HepG2 (cell line): Measurements from ENCODE around the gene AP2A2. TPM values are rescaled to one million over a fixed set of nuclear protein-coding genes. Genes with fewer than 3 reads are reported as not detected.
A peak's percentile ranks its signal among the peaks of the same experiment; 100 is the strongest.

Experiments used
- HNRNPL ChIP-seq: fragments of 200-400 bp; formaldehyde crosslinking; IDR thresholded peaks from 2 replicates; pipeline ENCODE4 v1.6.1; 2017; ENCODE audit warnings: mild to moderate bottlenecking, low read depth, low read length
- MLLT10 ChIP-seq: sonication (generic); formaldehyde crosslinking; IDR thresholded peaks from 2 replicates; pipeline ENCODE4 v1.4.0; 2020; ENCODE audit warnings: missing genetic modification reagents
- MYPOP ChIP-seq: sonication (generic); formaldehyde crosslinking; IDR thresholded peaks from 2 replicates; pipeline ENCODE4 v1.8.1; 2023; ENCODE audit warnings: mild to moderate bottlenecking, moderate library complexity, missing genetic modification reagents
- PAXIP1 ChIP-seq: sonication (generic); formaldehyde crosslinking; conservative IDR thresholded peaks from 2 replicates; pipeline ENCODE4 v1.4.0; 2020; ENCODE audit warnings: mild to moderate bottlenecking, missing genetic modification reagents, moderate library complexity
- SMARCC2 ChIP-seq: fragments of 450-650 bp; IDR thresholded peaks from 2 replicates; pipeline ENCODE4 v1.6.1; 2017; ENCODE audit warnings: antibody characterized with exemption, mild to moderate bottlenecking
- TBX2 ChIP-seq: sonication (generic); formaldehyde crosslinking; IDR thresholded peaks from 2 replicates; pipeline ENCODE4 v1.5.0; 2020; ENCODE audit warnings: missing genetic modification reagents, mild to moderate bottlenecking, borderline replicate concordance
- ZNF660 ChIP-seq: sonication (generic); formaldehyde crosslinking; IDR thresholded peaks from 2 replicates; pipeline ENCODE4 v1.5.1; 2020; ENCODE audit warnings: mild to moderate bottlenecking, low read depth, missing genetic modification reagents, borderline replicate concordance
- ZNF687 ChIP-seq: sonication (generic); formaldehyde crosslinking; IDR thresholded peaks from 2 replicates; pipeline ENCODE4 v1.5.1; 2020; ENCODE audit warnings: mild to moderate bottlenecking, missing genetic modification reagents, moderate library complexity
- ZNF772 ChIP-seq: sonication (generic); formaldehyde crosslinking; IDR thresholded peaks from 2 replicates; pipeline ENCODE4 v1.5.0; 2020; ENCODE audit warnings: mild to moderate bottlenecking, missing genetic modification reagents
- polyA plus RNA-seq, 8 experiments: library from polyadenylated mRNA; depleted of rRNA in 3 of 8; stranded (reverse) in 7 of 8; unstranded in 1 of 8; fragments of >200 nt; fragmentation: Illumina TruSeq in 4 of 8; extraction: Trizol in 4 of 8; gene quantifications; 2 replicates each; pipeline versions ENCODE4 v1.2.1 to v1.2.3, GENCODE V29; 2011 to 2016; ENCODE audit warnings: low read depth in 4 of 8, missing spikeins in 1 of 8, mixed read lengths in 1 of 8; ENCODE audit not compliant: insufficient read depth in 1 of 8
- total RNA-seq, 5 experiments: library from RNA; depleted of rRNA; stranded (reverse); fragments of >200 nt; fragmentation: Illumina TruSeq; extraction: Trizol; gene quantifications; 2 replicates each; pipeline ENCODE4 v1.2.3, GENCODE V29; 2016; ENCODE audit warnings: low read depth in 1 of 5
- TF ChIP-seq, protein P1 (sequence below): sonication (generic); formaldehyde crosslinking; IDR thresholded peaks from 2 replicates; pipeline ENCODE4 v1.5.0; 2020; ENCODE audit warnings: mild to moderate bottlenecking, missing genetic modification reagents, borderline replicate concordance
- TF ChIP-seq, protein P2 (sequence below): sonication (generic); formaldehyde crosslinking; IDR thresholded peaks from 2 replicates; pipeline ENCODE4 v1.4.0; 2020; ENCODE audit warnings: mild to moderate bottlenecking, missing genetic modification reagents
- TF ChIP-seq, protein P3 (sequence below): IDR thresholded peaks from 2 replicates; pipeline ENCODE4 v1.6.1; 2016; ENCODE audit warnings: low read depth, control low read depth

The AP2A2 gene
- total and polyA plus RNA-seq, 2 of the 13 experiments (the other 11 are each of a cell fraction or from before 2014, with no cell fraction given): 25.7 to 75.7 TPM

DNA sequence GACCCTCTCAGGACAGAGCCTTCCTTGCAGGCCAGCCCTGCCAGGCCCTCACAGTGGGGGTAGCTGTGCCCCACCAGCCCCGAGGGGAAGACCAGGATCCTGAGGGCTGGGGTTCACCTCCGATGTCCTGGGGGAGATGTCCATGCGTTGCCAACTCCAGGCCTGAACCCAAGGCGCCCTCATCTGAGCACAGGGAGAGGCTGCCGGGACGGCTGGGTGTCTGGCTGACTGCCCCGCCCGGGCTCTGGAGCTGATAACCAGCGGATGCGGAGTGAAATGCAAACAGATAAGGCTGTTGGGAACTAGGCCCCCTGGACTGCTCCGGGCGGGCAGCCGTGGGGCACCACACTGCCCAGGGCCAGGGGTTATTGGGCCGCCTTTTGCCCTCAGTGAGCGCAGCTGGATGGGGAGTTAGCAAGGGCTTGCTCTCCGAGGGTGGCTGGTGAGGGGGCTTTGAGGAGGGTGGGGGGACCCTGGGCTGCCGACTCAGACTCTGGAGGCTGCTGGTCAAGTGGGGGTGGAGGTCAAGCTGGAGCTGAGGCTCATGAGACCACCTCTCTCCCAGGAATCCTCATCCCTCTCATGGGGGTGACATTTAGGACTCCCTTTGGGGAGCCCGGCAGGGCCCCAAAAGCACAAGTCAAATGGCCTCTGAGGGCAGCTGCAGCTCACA, 116.4 kb downstream of the AP2A2 start (continued):
- no peak for TF ChIP-seq MYPOP (CRISPR knock-in tag)
- TF ChIP-seq MLLT10 (CRISPR knock-in tag): no peak
- no peak for TF ChIP-seq ZNF660 (CRISPR knock-in tag)
- TF ChIP-seq SMARCC2: no peak
- peak; percentile 31; the same call in 1 of the 2 replicates for TF ChIP-seq ZNF687 (CRISPR knock-in tag)
- TF ChIP-seq, protein P1, sequence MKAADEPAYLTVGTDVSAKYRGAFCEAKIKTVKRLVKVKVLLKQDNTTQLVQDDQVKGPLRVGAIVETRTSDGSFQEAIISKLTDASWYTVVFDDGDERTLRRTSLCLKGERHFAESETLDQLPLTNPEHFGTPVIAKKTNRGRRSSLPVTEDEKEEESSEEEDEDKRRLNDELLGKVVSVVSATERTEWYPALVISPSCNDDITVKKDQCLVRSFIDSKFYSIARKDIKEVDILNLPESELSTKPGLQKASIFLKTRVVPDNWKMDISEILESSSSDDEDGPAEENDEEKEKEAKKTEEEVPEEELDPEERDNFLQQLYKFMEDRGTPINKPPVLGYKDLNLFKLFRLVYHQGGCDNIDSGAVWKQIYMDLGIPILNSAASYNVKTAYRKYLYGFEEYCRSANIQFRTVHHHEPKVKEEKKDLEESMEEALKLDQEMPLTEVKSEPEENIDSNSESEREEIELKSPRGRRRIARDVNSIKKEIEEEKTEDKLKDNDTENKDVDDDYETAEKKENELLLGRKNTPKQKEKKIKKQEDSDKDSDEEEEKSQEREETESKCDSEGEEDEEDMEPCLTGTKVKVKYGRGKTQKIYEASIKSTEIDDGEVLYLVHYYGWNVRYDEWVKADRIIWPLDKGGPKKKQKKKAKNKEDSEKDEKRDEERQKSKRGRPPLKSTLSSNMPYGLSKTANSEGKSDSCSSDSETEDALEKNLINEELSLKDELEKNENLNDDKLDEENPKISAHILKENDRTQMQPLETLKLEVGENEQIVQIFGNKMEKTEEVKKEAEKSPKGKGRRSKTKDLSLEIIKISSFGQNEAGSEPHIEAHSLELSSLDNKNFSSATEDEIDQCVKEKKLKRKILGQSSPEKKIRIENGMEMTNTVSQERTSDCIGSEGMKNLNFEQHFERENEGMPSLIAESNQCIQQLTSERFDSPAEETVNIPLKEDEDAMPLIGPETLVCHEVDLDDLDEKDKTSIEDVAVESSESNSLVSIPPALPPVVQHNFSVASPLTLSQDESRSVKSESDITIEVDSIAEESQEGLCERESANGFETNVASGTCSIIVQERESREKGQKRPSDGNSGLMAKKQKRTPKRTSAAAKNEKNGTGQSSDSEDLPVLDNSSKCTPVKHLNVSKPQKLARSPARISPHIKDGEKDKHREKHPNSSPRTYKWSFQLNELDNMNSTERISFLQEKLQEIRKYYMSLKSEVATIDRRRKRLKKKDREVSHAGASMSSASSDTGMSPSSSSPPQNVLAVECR (CRISPR knock-in tag): no peak
- TF ChIP-seq HNRNPL: peak; percentile 96
- TF ChIP-seq ZNF772 (CRISPR knock-in tag): no peak
- no peak for TF ChIP-seq TBX2 (CRISPR knock-in tag)
- TF ChIP-seq, protein P2, sequence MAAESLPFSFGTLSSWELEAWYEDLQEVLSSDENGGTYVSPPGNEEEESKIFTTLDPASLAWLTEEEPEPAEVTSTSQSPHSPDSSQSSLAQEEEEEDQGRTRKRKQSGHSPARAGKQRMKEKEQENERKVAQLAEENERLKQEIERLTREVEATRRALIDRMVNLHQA (CRISPR knock-in tag): no peak
- TF ChIP-seq, protein P3, sequence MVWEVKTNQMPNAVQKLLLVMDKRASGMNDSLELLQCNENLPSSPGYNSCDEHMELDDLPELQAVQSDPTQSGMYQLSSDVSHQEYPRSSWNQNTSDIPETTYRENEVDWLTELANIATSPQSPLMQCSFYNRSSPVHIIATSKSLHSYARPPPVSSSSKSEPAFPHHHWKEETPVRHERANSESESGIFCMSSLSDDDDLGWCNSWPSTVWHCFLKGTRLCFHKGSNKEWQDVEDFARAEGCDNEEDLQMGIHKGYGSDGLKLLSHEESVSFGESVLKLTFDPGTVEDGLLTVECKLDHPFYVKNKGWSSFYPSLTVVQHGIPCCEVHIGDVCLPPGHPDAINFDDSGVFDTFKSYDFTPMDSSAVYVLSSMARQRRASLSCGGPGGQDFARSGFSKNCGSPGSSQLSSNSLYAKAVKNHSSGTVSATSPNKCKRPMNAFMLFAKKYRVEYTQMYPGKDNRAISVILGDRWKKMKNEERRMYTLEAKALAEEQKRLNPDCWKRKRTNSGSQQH: no peak
- no peak for TF ChIP-seq PAXIP1 (CRISPR knock-in tag)
